Measurements from ENCODE around the gene TIMM13. TPM values are rescaled to one million over a fixed set of nuclear protein-coding genes. Genes with fewer than 3 reads are reported as not detected.

Gene TIMM13
- total and polyA plus RNA-seq, 9 of the 15 experiments (the other 6 are each of a cell fraction or from before 2014, with no cell fraction given), result 17.6 to 215 (median 71.8) TPM

GRCh38 chr19:2426611-2427428, 566 bp downstream of the TIMM13 start (continued):
- TF ChIP-seq KDM2B (CRISPR knock-in tag; IDR thresholded peaks at IDR 0.05), result no peak
- TF ChIP-seq SMARCE1 (IDR thresholded peaks at IDR 0.05), result no peak
- no peak for TF ChIP-seq RBFOX2 (IDR thresholded peaks at IDR 0.05; ENCODE audit: low read depth, low read length)
- TF ChIP-seq NFXL1 (CRISPR knock-in tag; IDR thresholded peaks at IDR 0.05), result no peak
- peak; percentile 78 for TF ChIP-seq ZNF592 (IDR thresholded peaks at IDR 0.05)
- TF ChIP-seq ZNF518B (CRISPR knock-in tag; IDR thresholded peaks at IDR 0.05), result no peak
- 0 out of 2 replicates have a peak, but pooled peaks have one; percentile 18 for TF ChIP-seq ZNF589 (CRISPR knock-in tag; IDR thresholded peaks at IDR 0.05; ENCODE audit: low read depth)
- peak; percentile 25 for TF ChIP-seq MXI1 (IDR thresholded peaks at IDR 0.05; ENCODE audit: low read depth, low read length)
- no peak for TF ChIP-seq CLOCK (CRISPR knock-in tag; IDR thresholded peaks at IDR 0.05; ENCODE audit: borderline replicate concordance)
- peak; percentile 69; the same call in 1 of the 2 replicates for TF ChIP-seq ZNF197 (CRISPR knock-in tag; IDR thresholded peaks at IDR 0.05; ENCODE audit: low read depth)
- no peak for TF ChIP-seq CREM (IDR thresholded peaks at IDR 0.05; ENCODE audit: low read depth)
- no peak for TF ChIP-seq RHOXF2B (CRISPR knock-in tag; conservative IDR thresholded peaks at IDR 0.05)
- TF ChIP-seq POLR2AphosphoS5 (IDR thresholded peaks at IDR 0.05; ENCODE audit: control insufficient read depth, insufficient read depth, low read depth, low read length), result no peak
- peak; percentile 85 for TF ChIP-seq BHLHE40 (IDR thresholded peaks at IDR 0.05; ENCODE audit: low read length)
- TF ChIP-seq SNAPC5 (CRISPR knock-in tag; IDR thresholded peaks at IDR 0.05), result no peak
- no peak for TF ChIP-seq XRCC4 (IDR thresholded peaks at IDR 0.05; ENCODE audit: extremely low read depth, insufficient read depth, insufficient read length)
- no peak for TF ChIP-seq MEF2A (IDR thresholded peaks at IDR 0.05; ENCODE audit: control insufficient read depth, low read depth, low read length)

All from K562 (cell line).